Fibroblast of villous mesenchyme (primary cell): Measurements from ENCODE around the gene INTS7. TPM values are rescaled to one million over a fixed set of nuclear protein-coding genes. Genes with fewer than 3 reads are reported as not detected.
A peak's percentile ranks its signal among the peaks of the same experiment; 100 is the strongest.

ENCODE experiments used
- DNase-seq: peaks from one replicate; pipeline ENCODE4 v3.0.0-alpha.2; 2010; ENCODE audit warnings: low read depth
- H3K4me3 ChIP-seq: 2 replicates; pipeline ENCODE4 v1.5.1; 2011; ENCODE audit warnings: low read depth, mild to moderate bottlenecking, low read length
- CTCF ChIP-seq: IDR thresholded peaks from 2 replicates; pipeline ENCODE4 v1.5.1; 2012; ENCODE audit warnings: low read depth, mild to moderate bottlenecking, low read length; ENCODE audit not compliant: insufficient read depth
- total RNA-seq: library from RNA; depleted of rRNA; stranded (reverse); fragments of >200 nt; gene quantifications from 2 replicates; pipeline ENCODE4 v1.2.3, GENCODE V29; 2012

Gene INTS7
- total RNA-seq, 1 donor, result 22.9 TPM

- DNase-seq, result no peak
- no peak for TF ChIP-seq CTCF
- no peak overlapping the region for H3K4me3 ChIP-seq
These were observed 20.0 kb upstream of the INTS7 start for GRCh38 chr1:212055333-212055732.

GRCh38 chr1:212053993-212054392 is 18.6 kb upstream of the INTS7 start:
- DNase-seq, result peak; percentile 44
- H3K4me3 ChIP-seq, result no peak overlapping the region
- no peak for TF ChIP-seq CTCF

GRCh38 chr1:212045981-212046380 is 10.6 kb upstream of the INTS7 start:
- DNase-seq, result peak; percentile 23
- H3K4me3 ChIP-seq, result no peak overlapping the region
- no peak for TF ChIP-seq CTCF

- DNase-seq, result no peak
- TF ChIP-seq CTCF, result no peak
- no peak overlapping the region for H3K4me3 ChIP-seq
These were observed 9.5 kb upstream of the INTS7 start for GRCh38 chr1:212044851-212045250.

- H3K4me3 ChIP-seq, result no peak overlapping the region
- TF ChIP-seq CTCF, result no peak
- DNase-seq, result no peak
These were observed 7.1 kb upstream of the INTS7 start for GRCh38 chr1:212042436-212042835.

GRCh38 chr1:212040629-212041412 is 5.5 kb upstream of the INTS7 start:
- no peak for TF ChIP-seq CTCF
- DNase-seq, result no peak
- H3K4me3 ChIP-seq, result no peak overlapping the region

GRCh38 chr1:212039622-212040021 is 4.3 kb upstream of the INTS7 start:
- no peak overlapping the region for H3K4me3 ChIP-seq
- DNase-seq, result no peak
- no peak for TF ChIP-seq CTCF
